ENCODE results near the gene DBF4B. TPM values are rescaled to one million over a fixed set of nuclear protein-coding genes. Genes with fewer than 3 reads are reported as not detected.
"Not testable (repeated sequence)": the region's sequence is repeated elsewhere in the genome, so short reads cannot be mapped to it uniquely, and the experiment has no call there.

The DBF4B gene
- total and polyA plus RNA-seq, 8 donors, result 5.6 to 18.8 (median 15.9) TPM

DNA sequence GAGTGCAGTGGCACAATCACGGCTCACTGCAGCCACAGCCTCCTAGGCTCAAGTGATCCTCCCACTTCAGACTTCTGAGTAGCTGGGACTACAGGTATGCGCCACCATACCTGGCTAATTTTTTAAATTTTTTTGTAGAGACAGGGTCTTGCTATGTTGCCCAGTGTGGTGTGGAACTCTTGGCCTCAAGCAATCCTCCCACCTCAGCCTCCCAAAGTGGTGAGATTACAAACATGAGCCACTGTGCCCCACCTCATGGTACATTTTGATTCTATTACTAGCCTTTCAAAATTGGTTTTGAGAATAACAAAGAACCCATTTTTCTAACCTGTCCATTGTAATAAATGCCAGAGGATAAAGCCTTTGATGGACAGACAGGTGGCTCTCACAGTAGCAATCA lies 20.3 kb upstream of the DBF4B start:
- TF ChIP-seq CTCF (IDR thresholded peaks at IDR 0.05), result no peak
- Histone ChIP-seq H3K9me3 (no peaks in the 10 kb centered on the region), H3K4me1 (peaks cover 9 to 37% of the 10 kb centered on the region in 2 donors), H3K4me3 (no peak overlapping the region), H3K27ac (no peak overlapping the region), H3K36me3 (peaks cover 0 to 16% of the 10 kb centered on the region in 2 donors), H3K27me3 (no peaks in the 10 kb centered on the region)
- ATAC-seq (no peak), DNase-seq (no peak)
- intact Hi-C loops (cut with DNase I), result no loop called here

- peaks cover 0 to 9% of the 10 kb centered on the region in 2 donors for H3K36me3 ChIP-seq
- no peak for TF ChIP-seq CTCF (IDR thresholded peaks at IDR 0.05)
- H3K27ac ChIP-seq, result peak overlapping the region; percentile 47 to 84
- peak overlapping the region; percentile 83 to 92 for H3K4me3 ChIP-seq
- H3K9me3 ChIP-seq, result no peaks in the 10 kb centered on the region
- no peaks in the 10 kb centered on the region for H3K27me3 ChIP-seq
- DNase-seq, result no peak
- intact Hi-C loops (cut with DNase I), result no loop called here
- ATAC-seq, result peak; percentile 14
- H3K4me1 ChIP-seq, result peaks cover 9 to 30% of the 10 kb centered on the region in 2 donors
Observed at GRCh38 chr17:44688675-44689476, 19.6 kb upstream of the DBF4B start.

DNA sequence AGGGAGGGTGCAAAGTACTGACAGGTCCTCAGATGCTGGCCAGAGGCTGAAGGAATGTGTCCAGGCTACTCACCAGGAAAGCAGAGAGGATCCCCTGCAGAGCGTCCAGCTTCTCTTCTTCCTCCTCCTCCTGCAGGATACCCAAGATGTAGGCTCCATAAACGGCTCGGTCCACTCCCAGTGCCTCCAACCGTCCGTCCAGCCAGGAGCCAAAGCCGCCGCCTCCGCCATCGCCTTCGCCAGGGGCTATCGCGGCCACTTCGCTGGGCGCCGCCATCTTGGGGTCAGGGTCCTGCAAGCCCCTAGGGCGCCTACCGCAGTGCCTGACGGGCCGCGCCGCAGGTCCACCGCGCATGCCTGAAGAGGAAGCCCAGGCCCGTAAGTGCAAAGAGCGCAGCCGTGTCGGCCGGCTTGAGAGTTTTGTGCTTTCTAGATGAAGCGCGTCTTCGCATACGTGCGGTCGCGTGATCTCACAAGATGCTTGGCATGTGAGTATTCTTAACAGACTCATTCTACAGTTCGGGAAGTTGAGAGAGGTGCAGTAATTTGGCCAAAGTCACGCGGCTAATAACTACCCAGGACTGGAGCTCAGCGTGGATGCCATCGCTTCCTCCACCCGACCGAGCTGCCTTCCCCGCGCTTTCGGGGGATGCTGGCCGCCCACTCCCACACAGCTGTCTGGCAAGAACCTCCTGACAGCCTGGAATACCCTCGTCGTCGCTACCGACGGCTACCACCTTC lies 18.8 kb upstream of the DBF4B start, which contains the start of gene CCDC43:
Gene CCDC43 (minus strand): TSS at position 300 of the 741 bp plus-strand sequence. CDS start 23 bp downstream, at position 277.
- Histone ChIP-seq H3K9me3 (no peaks in the 10 kb centered on the region), H3K36me3 (peaks cover 0 to 2% of the 10 kb centered on the region in 2 donors), H3K27me3 (no peaks in the 10 kb centered on the region), H3K27ac (peak within 1 kb of the TSS; percentile 83 to 84), H3K4me3 (peak within 1 kb of the TSS; percentile 83 to 92), H3K4me1 (peaks cover 9 to 28% of the 10 kb centered on the region in 2 donors)
- intact Hi-C loops (cut with DNase I), result no loop called here
- no peak for TF ChIP-seq CTCF (IDR thresholded peaks at IDR 0.05)
- DNase-seq, result peak; percentile 90 to 98 (median 93)
- peak; percentile 99 for ATAC-seq

GRCh38 chr17:44690746-44691306 lies 17.6 kb upstream of the DBF4B start:
- intact Hi-C loops (cut with DNase I); H3K27ac ChIP-seq; DNase-seq; H3K9me3 ChIP-seq; H3K36me3 ChIP-seq; H3K27me3 ChIP-seq: not testable (repeated sequence)
- Histone ChIP-seq H3K4me1 (peaks cover 9 to 28% of the 10 kb centered on the region in 2 donors), H3K4me3 (peak overlapping the region in 1 of 2 donors; percentile 92)
- peak; percentile 34 for ATAC-seq

- Histone ChIP-seq H3K27ac (no peak overlapping the region), H3K9me3 (no peaks in the 10 kb centered on the region), H3K36me3 (no peaks in the 10 kb centered on the region), H3K27me3 (no peaks in the 10 kb centered on the region), H3K4me1 (peaks cover 5 to 22% of the 10 kb centered on the region in 2 donors), H3K4me3 (no peak overlapping the region)
- DNase-seq (no peak), ATAC-seq (no peak)
- intact Hi-C loops (cut with DNase I), result no loop called here
- TF ChIP-seq CTCF (IDR thresholded peaks at IDR 0.05), result no peak
Observed at GRCh38 chr17:44693609-44694008, 14.9 kb upstream of the DBF4B start.

DNA sequence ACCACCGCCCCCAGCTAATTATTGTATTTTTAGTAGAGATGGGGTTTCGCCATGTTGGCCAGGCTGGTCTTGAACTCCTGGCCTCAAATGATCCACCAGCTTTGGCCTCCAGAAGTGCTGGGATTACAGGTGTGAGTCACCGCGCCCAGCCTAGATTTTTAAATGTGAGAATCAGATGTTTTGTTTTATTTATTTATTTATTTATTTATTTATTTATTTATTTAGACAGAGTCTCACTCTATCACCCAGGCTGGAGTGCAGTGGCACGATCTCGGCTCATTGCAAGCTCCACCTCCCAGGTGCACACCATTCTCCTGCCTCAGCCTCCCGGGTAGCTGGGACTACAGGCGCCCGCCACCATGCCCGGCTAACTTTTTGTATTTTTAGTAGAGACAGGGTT lies 8.2 kb upstream of the DBF4B start:
- intact Hi-C loops (cut with DNase I); H3K9me3 ChIP-seq; H3K27ac ChIP-seq; H3K4me1 ChIP-seq; H3K27me3 ChIP-seq; DNase-seq; ATAC-seq; H3K4me3 ChIP-seq; H3K36me3 ChIP-seq: not testable (repeated sequence)

Measured in left lung (tissue), 10 donors.